Neuron (in vitro differentiated cells): ENCODE measurements around the gene ASIC1.

Experiments used
- H2AFZ ChIP-seq: one replicate; pipeline ENCODE4 v1.6.1; 2013; ENCODE audit warnings: low read depth, mild to moderate bottlenecking, inconsistent platforms, low read length, moderate library complexity
- H3K27me3 ChIP-seq: one replicate; pipeline ENCODE4 v1.6.1; 2013; ENCODE audit warnings: low read length; ENCODE audit not compliant: insufficient read depth
- H3K36me3 ChIP-seq: one replicate; pipeline ENCODE4 v1.6.1; 2013; ENCODE audit warnings: low read length; ENCODE audit not compliant: insufficient read depth
- H3K4me1 ChIP-seq: one replicate; pipeline ENCODE4 v1.6.1; 2013; ENCODE audit warnings: low read length; ENCODE audit not compliant: insufficient read depth
- H3K4me3 ChIP-seq: 2 replicates; pipeline ENCODE4 v1.5.1; 2013; ENCODE audit warnings: mild to moderate bottlenecking, low read length, moderate library complexity
- H3K9me3 ChIP-seq: one replicate; pipeline ENCODE4 v1.6.1; 2013; ENCODE audit warnings: low read length

The ASIC1 gene

GRCh38 chr12:50057000-50057841 lies at the start of gene ASIC1:
Gene ASIC1, plus strand, starts transcription at chr12:50057596. Its CDS starts 1,171 bp downstream, at chr12:50058767.
- Histone ChIP-seq H3K9me3 (no peaks in the 10 kb centered on the region), H2AFZ (peak within 1 kb of the TSS; percentile 33), H3K4me1 (peaks cover 11% of the 10 kb centered on the region), H3K36me3 (peaks cover 6% of the 10 kb centered on the region), H3K4me3 (peak within 1 kb of the TSS; percentile 49), H3K27me3 (peaks cover 6% of the 10 kb centered on the region)

GRCh38 chr12:50013361-50014147 lies 43.8 kb upstream of the ASIC1 start:
- H3K36me3 ChIP-seq, result peaks cover 28% of the 10 kb centered on the region

DNA sequence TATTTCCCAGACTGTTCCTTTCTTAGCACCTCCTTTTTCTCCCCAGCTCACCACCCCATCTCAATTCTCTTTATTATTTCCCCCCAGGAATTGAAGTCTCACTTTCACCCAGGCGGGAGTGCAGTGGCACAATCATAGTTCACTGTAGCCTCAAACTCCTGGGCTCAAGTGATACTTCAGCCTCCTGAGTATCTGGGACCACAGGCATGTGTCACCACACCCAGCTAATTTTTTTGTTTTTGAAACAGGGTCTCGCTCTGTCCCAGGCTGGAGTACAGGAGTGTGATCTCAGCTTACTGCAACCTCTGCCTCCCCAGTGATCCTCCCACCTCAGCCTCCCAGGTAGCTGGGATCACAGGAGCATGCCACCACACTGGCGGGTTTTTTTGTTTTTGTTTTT lies 43.1 kb upstream of the ASIC1 start:
- no peak overlapping the region for H3K4me3 ChIP-seq
- no peaks in the 10 kb centered on the region for H3K9me3 ChIP-seq
- H3K27me3 ChIP-seq, result no peaks in the 10 kb centered on the region
- no peak overlapping the region for H2AFZ ChIP-seq
- peaks cover 26% of the 10 kb centered on the region for H3K36me3 ChIP-seq
- H3K4me1 ChIP-seq, result peaks cover 5% of the 10 kb centered on the region

More at GRCh38 chr12:50013361-50014147, 43.8 kb upstream of the ASIC1 start:
- Histone ChIP-seq H2AFZ (no peak overlapping the region), H3K27me3 (no peaks in the 10 kb centered on the region), H3K9me3 (no peaks in the 10 kb centered on the region), H3K4me1 (peaks cover 5% of the 10 kb centered on the region), H3K4me3 (no peak overlapping the region)

DNA sequence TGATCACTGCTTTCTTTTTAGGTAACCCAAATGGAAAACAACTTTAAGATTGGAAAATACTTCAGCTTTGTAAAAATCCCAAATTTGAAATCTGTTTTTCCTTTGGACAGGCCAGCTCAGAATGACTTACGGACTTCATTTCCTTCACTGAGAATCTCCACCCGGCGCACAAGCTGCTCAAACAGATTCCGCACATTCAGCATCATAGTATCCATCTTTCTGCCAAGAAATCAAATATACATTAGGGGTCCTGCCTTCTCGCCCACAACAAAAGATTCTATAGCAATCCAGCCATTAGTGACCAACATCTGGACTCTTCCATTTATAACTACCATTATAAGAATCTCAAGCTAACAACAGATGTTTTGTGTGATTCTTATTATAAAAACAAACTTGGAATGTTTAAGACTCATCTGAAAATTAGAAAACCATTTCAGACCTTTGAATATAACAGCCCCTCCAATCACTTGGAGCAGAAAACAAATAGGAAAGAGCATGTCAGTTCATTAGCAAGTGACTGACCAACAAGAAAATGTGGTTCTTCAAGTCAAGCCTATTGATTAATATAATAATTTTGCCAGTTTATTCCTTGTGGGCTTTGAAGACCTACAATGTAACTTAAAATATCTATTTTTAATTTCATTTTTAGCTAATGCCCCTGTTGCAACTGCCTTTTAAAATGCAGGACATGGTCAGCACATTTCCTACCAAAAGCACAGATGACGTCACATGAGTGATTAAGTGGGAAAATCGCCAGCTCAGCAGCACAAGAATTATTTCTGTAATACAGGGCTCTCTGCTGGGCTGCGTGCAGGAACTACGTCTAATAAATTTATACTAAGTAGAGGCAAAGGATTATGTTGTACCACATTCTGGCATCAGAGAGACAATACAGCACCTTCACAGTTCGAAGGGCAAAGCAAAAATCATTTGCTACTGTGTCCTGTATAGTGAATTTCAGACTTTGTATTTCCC lies 40.6 kb upstream of the ASIC1 start:
- Histone ChIP-seq H3K4me1 (peaks cover 5% of the 10 kb centered on the region), H3K9me3 (no peaks in the 10 kb centered on the region), H3K27me3 (no peaks in the 10 kb centered on the region), H3K36me3 (peaks cover 15% of the 10 kb centered on the region), H3K4me3 (no peak overlapping the region), H2AFZ (no peak overlapping the region)

DNA sequence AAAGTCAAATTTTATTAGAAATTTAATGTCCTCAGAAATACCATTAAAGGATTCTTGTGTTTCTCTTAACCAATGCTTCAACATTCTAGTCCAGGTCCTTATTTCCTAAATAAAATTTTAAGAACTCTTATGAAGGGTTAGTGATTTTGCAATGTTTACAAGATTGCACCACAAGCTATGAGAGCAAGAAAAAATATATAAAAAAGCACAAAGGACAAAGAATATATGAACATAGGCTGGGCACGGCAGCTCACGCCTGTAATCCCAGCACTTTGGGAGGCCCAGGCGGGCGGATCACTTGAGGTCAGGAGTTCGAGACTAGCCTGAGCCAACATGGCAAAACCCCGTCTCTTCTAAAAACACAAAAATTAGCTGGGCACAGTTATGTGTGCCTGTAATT lies 39.8 kb upstream of the ASIC1 start:
- Histone ChIP-seq H3K4me1 (peaks cover 5% of the 10 kb centered on the region), H2AFZ (no peak overlapping the region), H3K9me3 (no peaks in the 10 kb centered on the region), H3K36me3 (peaks cover 15% of the 10 kb centered on the region), H3K27me3 (no peaks in the 10 kb centered on the region), H3K4me3 (no peak overlapping the region)

- H3K36me3 ChIP-seq, result peaks cover 15% of the 10 kb centered on the region
- peaks cover 5% of the 10 kb centered on the region for H3K4me1 ChIP-seq
- no peak overlapping the region for H2AFZ ChIP-seq
- H3K9me3 ChIP-seq, result no peaks in the 10 kb centered on the region
- H3K27me3 ChIP-seq, result no peaks in the 10 kb centered on the region
- no peak overlapping the region for H3K4me3 ChIP-seq
Measured at GRCh38 chr12:50018154-50018553, 39.2 kb upstream of the ASIC1 start.

GRCh38 chr12:50018968-50019367 lies 38.4 kb upstream of the ASIC1 start:
- Histone ChIP-seq H2AFZ (no peak overlapping the region), H3K9me3 (no peaks in the 10 kb centered on the region)

GRCh38 chr12:50019524-50019923 lies 37.9 kb upstream of the ASIC1 start:
- H2AFZ ChIP-seq, result no peak overlapping the region
- H3K9me3 ChIP-seq, result no peaks in the 10 kb centered on the region
- peaks cover 5% of the 10 kb centered on the region for H3K36me3 ChIP-seq
- H3K27me3 ChIP-seq, result no peaks in the 10 kb centered on the region
- no peak overlapping the region for H3K4me3 ChIP-seq
- no peaks in the 10 kb centered on the region for H3K4me1 ChIP-seq

More at GRCh38 chr12:50018968-50019367, 38.4 kb upstream of the ASIC1 start:
- Histone ChIP-seq H3K4me1 (peaks cover 5% of the 10 kb centered on the region), H3K36me3 (peaks cover 10% of the 10 kb centered on the region), H3K27me3 (no peaks in the 10 kb centered on the region), H3K4me3 (no peak overlapping the region)

- H2AFZ ChIP-seq, result no peak overlapping the region
- H3K4me1 ChIP-seq, result peaks cover 7% of the 10 kb centered on the region
- no peak overlapping the region for H3K4me3 ChIP-seq
- no peaks in the 10 kb centered on the region for H3K9me3 ChIP-seq
- peaks cover 5% of the 10 kb centered on the region for H3K36me3 ChIP-seq
- no peaks in the 10 kb centered on the region for H3K27me3 ChIP-seq
Measured at GRCh38 chr12:50021031-50021430, 36.4 kb upstream of the ASIC1 start.

GRCh38 chr12:50022903-50023302 lies 34.5 kb upstream of the ASIC1 start:
- H3K9me3 ChIP-seq, result no peaks in the 10 kb centered on the region
- H3K4me1 ChIP-seq, result peaks cover 7% of the 10 kb centered on the region
- H3K27me3 ChIP-seq, result no peaks in the 10 kb centered on the region
- no peak overlapping the region for H3K4me3 ChIP-seq
- no peak overlapping the region for H2AFZ ChIP-seq
- no peaks in the 10 kb centered on the region for H3K36me3 ChIP-seq

DNA sequence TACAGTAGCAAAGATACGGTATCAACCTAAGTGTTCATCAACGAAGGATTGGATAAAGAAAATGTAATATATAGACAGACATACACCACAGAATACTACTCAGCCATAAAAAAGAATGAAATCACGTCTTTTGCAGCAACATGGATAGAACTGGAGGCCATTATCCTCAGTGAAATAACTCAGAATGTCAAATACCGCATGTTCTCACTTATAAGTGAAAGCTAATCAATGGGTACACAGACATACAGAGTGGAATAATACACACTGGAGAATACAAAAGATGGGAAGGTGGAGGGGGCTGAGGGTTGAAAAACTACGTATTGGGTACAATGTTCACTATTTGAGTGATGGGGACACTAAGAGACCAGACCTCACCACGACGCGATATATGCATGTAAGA lies 33.2 kb upstream of the ASIC1 start:
- H3K9me3 ChIP-seq, result no peaks in the 10 kb centered on the region
- H2AFZ ChIP-seq, result no peak overlapping the region
- H3K36me3 ChIP-seq, result no peaks in the 10 kb centered on the region
- H3K4me3 ChIP-seq, result peak overlapping the region; percentile 69
- H3K4me1 ChIP-seq, result peaks cover 7% of the 10 kb centered on the region
- H3K27me3 ChIP-seq, result no peaks in the 10 kb centered on the region

DNA sequence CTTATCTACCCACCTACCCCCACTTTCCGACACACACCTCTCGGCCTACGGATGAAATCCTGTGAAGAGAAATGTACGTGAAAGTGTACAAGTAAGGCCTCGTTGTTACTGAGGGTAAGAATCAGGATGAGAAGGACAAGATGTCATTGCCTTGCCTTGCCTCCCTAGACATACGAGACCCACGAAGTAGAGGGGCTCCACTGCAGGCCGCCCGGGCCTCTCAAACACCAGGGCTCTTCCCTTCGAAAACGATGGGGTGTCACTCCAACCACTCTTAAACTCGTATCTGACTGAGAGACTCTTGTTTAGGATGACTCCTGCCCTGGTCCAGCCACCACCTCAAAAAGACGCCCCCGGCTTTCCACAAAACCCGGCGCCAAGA lies 32.6 kb upstream of the ASIC1 start:
- H3K4me3 ChIP-seq, result peak overlapping the region; percentile 69
- H3K4me1 ChIP-seq, result peaks cover 7% of the 10 kb centered on the region
- no peaks in the 10 kb centered on the region for H3K27me3 ChIP-seq
- H2AFZ ChIP-seq, result peak overlapping the region; percentile 81
- H3K9me3 ChIP-seq, result no peaks in the 10 kb centered on the region
- H3K36me3 ChIP-seq, result no peaks in the 10 kb centered on the region
